GM23248 (cell line): ENCODE data around the gene LAMA3. TPM values are rescaled to one million over a fixed set of nuclear protein-coding genes. Genes with fewer than 3 reads are reported as not detected.

Source experiments
- DNase-seq: peaks from one replicate; pipeline ENCODE4 v3.0.0-alpha.2; 2015
- H2AFZ ChIP-seq: fragments of 200-600 bp; sonication (generic); 2 replicates; pipeline ENCODE4 v1.6.1; 2016; ENCODE audit warnings: antibody characterized with exemption
- H3F3A ChIP-seq: fragments of 200-600 bp; sonication (generic); 2 replicates; pipeline ENCODE4 v1.6.1; 2016; ENCODE audit warnings: mild to moderate bottlenecking, antibody characterized with exemption, mixed run types; ENCODE audit not compliant: insufficient read depth
- H3K27ac ChIP-seq: fragments of 200-600 bp; sonication (generic); 2 replicates; pipeline ENCODE4 v1.5.1; 2016; ENCODE audit warnings: mild to moderate bottlenecking
- H3K27me3 ChIP-seq: fragments of 200-600 bp; sonication (generic); replicated peaks from 2 replicates; pipeline ENCODE4 v1.6.1; 2016; ENCODE audit warnings: mild to moderate bottlenecking; ENCODE audit not compliant: insufficient read depth
- H3K36me3 ChIP-seq: fragments of 200-600 bp; sonication (generic); 2 replicates; pipeline ENCODE4 v1.6.1; 2016; ENCODE audit warnings: low read depth, mild to moderate bottlenecking
- H3K4me1 ChIP-seq: fragments of 200-600 bp; sonication (generic); 2 replicates; pipeline ENCODE4 v1.6.1; 2016; ENCODE audit warnings: mild to moderate bottlenecking; ENCODE audit not compliant: insufficient read depth
- H3K4me2 ChIP-seq: fragments of 200-600 bp; sonication (generic); one replicate; pipeline ENCODE4 v1.6.1; 2016; ENCODE audit warnings: mild to moderate bottlenecking; ENCODE audit not compliant: unreplicated experiment
- H3K4me3 ChIP-seq: fragments of 200-600 bp; sonication (generic); 2 replicates; pipeline ENCODE4 v1.5.1; 2016; ENCODE audit warnings: mild to moderate bottlenecking
- H3K79me2 ChIP-seq: fragments of 200-600 bp; sonication (generic); 2 replicates; pipeline ENCODE4 v1.6.1; 2016; ENCODE audit warnings: mild to moderate bottlenecking; ENCODE audit not compliant: insufficient read depth
- H3K9ac ChIP-seq: fragments of 200-600 bp; sonication (generic); 2 replicates; pipeline ENCODE4 v1.6.1; 2016; ENCODE audit warnings: mild to moderate bottlenecking
- H3K9me2 ChIP-seq: fragments of 200-600 bp; sonication (generic); 2 replicates; pipeline ENCODE4 v1.6.1; 2016; ENCODE audit warnings: mixed run types, mild to moderate bottlenecking, moderate library complexity; ENCODE audit not compliant: insufficient read depth
- H3K9me3 ChIP-seq: fragments of 200-600 bp; sonication (generic); one replicate; pipeline ENCODE4 v1.6.1; 2017; ENCODE audit warnings: low read depth
- H4K20me1 ChIP-seq: fragments of 200-600 bp; sonication (generic); 2 replicates; pipeline ENCODE4 v1.6.0; 2016; ENCODE audit not compliant: insufficient read depth
- EZH2 ChIP-seq: fragments of 200-600 bp; sonication (generic); IDR thresholded peaks from 2 replicates; pipeline ENCODE4 v1.6.1; 2018; ENCODE audit warnings: antibody characterized with exemption, mild to moderate bottlenecking; ENCODE audit not compliant: insufficient read depth, poor library complexity, severe bottlenecking
- EZH2phosphoT487 ChIP-seq: fragments of 200-600 bp; sonication (generic); IDR thresholded peaks from 2 replicates; pipeline ENCODE4 v1.6.1; 2018; ENCODE audit warnings: antibody characterized with exemption, moderate library complexity, mild to moderate bottlenecking, low read depth; ENCODE audit not compliant: insufficient read depth
- WGBS, 2 experiments: methylation state at CpG; one replicate each; pipeline ENCODE4 v1.1.6; 2015 to 2017; ENCODE audit warnings: low lambda C conversion rate in 2 of 2, low coverage in 1 of 2; ENCODE audit errors: missing lambda C conversion rate in 2 of 2; 5-methylcytosine and 5-hydroxymethylcytosine counted together
- in situ Hi-C: fragments of 300-500 bp; cut with MboI; formaldehyde crosslinking; loops from 2 replicates; pipeline ENCODE4 v1.15.0; 2020
- polyA plus RNA-seq: library from polyadenylated mRNA; unstranded; fragments of >200 nt; fragmentation: Nextera tagmentation; extraction: Ambion mirVana; gene quantifications from 2 replicates; pipeline ENCODE4 v1.2.1, GENCODE V29; 2016
- total RNA-seq: library from RNA; depleted of rRNA; stranded (reverse); fragments of >200 nt; shearing (Covaris generic); gene quantifications from 2 replicates; pipeline ENCODE4 v1.2.3, GENCODE V29; 2014

The LAMA3 gene
- total and polyA plus RNA-seq, 2 experiments from 2014 or later = 0.93 to 1.9 TPM

DNA sequence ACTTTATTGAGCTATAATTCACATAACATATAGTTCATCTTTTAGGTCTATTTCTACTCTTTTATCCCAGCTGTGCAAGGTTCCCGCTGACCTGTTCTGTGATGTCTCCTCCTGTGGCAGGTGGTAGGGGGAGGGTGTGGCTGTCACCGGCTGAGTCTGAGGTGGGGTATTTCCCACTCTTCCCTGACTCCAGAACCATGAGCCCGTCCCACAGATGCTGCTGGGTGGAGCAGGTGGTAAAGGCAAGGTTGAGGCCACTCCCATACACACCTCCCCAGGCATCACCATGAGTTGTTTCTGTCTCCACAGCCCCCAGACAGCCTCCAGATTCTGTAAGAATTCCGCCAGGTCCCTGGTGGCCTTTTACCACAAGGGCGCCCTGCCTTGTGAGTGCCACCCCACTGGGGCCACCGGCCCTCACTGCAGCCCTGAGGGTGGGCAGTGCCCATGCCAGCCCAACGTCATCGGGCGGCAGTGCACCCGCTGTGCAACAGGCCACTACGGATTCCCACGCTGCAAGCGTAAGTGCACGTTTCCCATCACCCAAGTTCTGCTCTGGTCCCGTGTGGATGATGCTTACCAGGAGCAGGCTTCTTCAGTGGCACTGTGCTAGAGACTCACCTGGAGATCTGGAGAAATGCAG, 156.9 kb downstream of the LAMA3 start:
- no peaks in the 10 kb centered on the region for H3F3A ChIP-seq
- no peak overlapping the region for H3K4me3 ChIP-seq
- no peaks in the 10 kb centered on the region for H3K9me2 ChIP-seq
- DNase-seq = no peak
- H3K4me1 ChIP-seq = peaks cover 10% of the 10 kb centered on the region
- H3K9me3 ChIP-seq = no peaks in the 10 kb centered on the region
- 87 to 91% methylated on average over 15 of the region's 15 CpGs for WGBS, 2 experiments
- in situ Hi-C loops = no loop called here
- H3K4me2 ChIP-seq = no peak overlapping the region
- H3K27ac ChIP-seq = no peak overlapping the region
- H4K20me1 ChIP-seq = no peaks in the 10 kb centered on the region
- no peak overlapping the region for H3K9ac ChIP-seq
- no peaks in the 10 kb centered on the region for H3K36me3 ChIP-seq
- H3K79me2 ChIP-seq = no peaks in the 10 kb centered on the region
- no peak overlapping the region for H2AFZ ChIP-seq
- H3K27me3 ChIP-seq = no peaks in the 10 kb centered on the region
- TF ChIP-seq EZH2phosphoT487 (no peak), EZH2 (no peak)

DNA sequence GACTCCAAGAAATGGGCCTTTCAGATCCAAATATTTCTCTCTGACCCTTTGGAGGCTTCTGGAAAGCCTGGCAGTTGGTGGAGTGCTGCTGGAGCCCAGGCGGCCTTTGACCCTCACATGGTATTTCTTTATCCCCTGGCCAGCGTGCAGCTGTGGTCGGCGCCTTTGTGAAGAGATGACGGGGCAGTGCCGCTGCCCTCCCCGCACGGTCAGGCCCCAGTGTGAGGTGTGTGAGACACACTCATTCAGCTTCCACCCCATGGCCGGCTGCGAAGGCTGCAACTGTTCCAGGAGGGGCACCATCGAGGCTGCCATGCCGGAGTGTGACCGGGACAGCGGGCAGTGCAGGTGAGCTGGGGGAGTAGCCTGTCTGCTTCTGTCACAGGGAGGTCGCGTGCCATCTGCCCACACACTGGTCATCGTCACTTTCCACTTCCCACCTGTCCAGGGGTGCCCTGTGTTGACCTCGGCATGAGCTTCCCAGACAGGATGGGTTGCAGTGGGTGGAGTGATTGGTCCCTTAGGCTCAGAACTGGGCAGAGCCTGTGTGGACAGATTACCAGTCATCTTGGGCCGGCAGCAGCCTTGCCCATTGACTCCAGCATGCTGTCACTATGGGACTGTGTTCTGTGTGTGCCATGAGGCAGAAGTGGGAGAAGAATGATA, 158.2 kb downstream of the LAMA3 start:
- no peaks in the 10 kb centered on the region for H3K9me2 ChIP-seq
- 93% methylated on average over 18 to 19 of the region's 19 CpGs for WGBS, 2 experiments
- H3K79me2 ChIP-seq = no peaks in the 10 kb centered on the region
- no peak overlapping the region for H2AFZ ChIP-seq
- TF ChIP-seq EZH2 (no peak), EZH2phosphoT487 (no peak)
- no peaks in the 10 kb centered on the region for H3F3A ChIP-seq
- H3K4me1 ChIP-seq = peaks cover 10% of the 10 kb centered on the region
- H4K20me1 ChIP-seq = no peaks in the 10 kb centered on the region
- no peaks in the 10 kb centered on the region for H3K27me3 ChIP-seq
- in situ Hi-C loops = no loop called here
- no peaks in the 10 kb centered on the region for H3K36me3 ChIP-seq
- H3K27ac ChIP-seq = no peak overlapping the region
- no peaks in the 10 kb centered on the region for H3K9me3 ChIP-seq
- DNase-seq = no peak
- H3K4me2 ChIP-seq = no peak overlapping the region
- no peak overlapping the region for H3K4me3 ChIP-seq
- no peak overlapping the region for H3K9ac ChIP-seq

DNA sequence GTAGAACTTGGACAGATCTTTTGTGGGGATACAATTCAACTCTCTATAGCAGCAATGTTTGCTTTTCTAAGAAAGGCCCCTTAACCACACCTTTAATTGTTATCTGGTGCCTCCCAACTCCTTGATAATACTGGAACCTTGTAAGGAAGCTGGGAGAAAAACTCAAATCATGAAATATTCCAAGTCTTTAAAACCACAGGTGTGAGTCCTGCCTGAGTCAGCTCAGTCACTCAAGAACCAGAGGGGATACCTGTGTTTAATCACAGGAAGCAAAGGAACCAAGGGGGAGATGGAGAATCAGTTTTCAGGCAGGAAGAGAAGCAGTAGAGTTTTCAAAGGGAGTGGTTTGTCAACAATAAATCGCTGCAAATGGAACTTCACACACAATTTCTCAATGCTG, 159.9 kb downstream of the LAMA3 start:
- no peaks in the 10 kb centered on the region for H3K9me2 ChIP-seq
- peaks cover 10% of the 10 kb centered on the region for H3K4me1 ChIP-seq
- DNase-seq = no peak
- H3K4me3 ChIP-seq = no peak overlapping the region
- in situ Hi-C loops = no loop called here
- H3K79me2 ChIP-seq = no peaks in the 10 kb centered on the region
- H2AFZ ChIP-seq = no peak overlapping the region
- no peak overlapping the region for H3K9ac ChIP-seq
- no peak overlapping the region for H3K27ac ChIP-seq
- 100% methylated on average over 1 of the region's 1 CpG for WGBS, 2 experiments
- no peaks in the 10 kb centered on the region for H3K27me3 ChIP-seq
- H3K36me3 ChIP-seq = no peaks in the 10 kb centered on the region
- H3K4me2 ChIP-seq = no peak overlapping the region
- H3K9me3 ChIP-seq = no peaks in the 10 kb centered on the region
- H3F3A ChIP-seq = no peaks in the 10 kb centered on the region
- no peaks in the 10 kb centered on the region for H4K20me1 ChIP-seq
- TF ChIP-seq EZH2 (no peak), EZH2phosphoT487 (no peak)

DNA sequence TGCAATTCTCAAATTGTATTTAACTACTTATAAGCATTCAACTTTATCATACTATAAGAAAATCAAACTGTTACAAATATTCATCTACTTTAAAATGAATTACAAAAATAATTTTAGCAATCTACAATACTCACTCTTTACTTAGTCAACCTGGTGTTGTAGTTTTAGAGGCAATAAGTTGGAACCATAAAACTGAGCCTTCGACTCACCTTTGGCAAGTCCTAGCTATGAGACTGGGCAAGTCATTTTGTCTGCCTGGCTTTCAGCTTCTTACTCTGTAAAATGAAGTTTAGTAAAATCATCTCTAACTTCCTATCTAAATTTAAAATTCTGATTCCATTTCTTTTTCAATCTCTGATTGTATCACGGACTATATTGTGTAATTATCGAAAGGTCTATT, 161.0 kb downstream of the LAMA3 start:
- Histone ChIP-seq H3K36me3 (no peaks in the 10 kb centered on the region), H3K9me2 (no peaks in the 10 kb centered on the region), H3K4me1 (peaks cover under 1% of the 10 kb centered on the region), H3K9ac (no peak overlapping the region), H2AFZ (no peak overlapping the region), H4K20me1 (no peaks in the 10 kb centered on the region), H3K27me3 (no peaks in the 10 kb centered on the region), H3F3A (no peaks in the 10 kb centered on the region), H3K27ac (no peak overlapping the region), H3K79me2 (no peaks in the 10 kb centered on the region), H3K9me3 (no peaks in the 10 kb centered on the region), H3K4me3 (no peak overlapping the region), H3K4me2 (no peak overlapping the region)
- WGBS, 2 experiments = 94 to 95% methylated on average over 3 of the region's 3 CpGs
- no peak for DNase-seq
- TF ChIP-seq EZH2 (no peak), EZH2phosphoT487 (no peak)
- in situ Hi-C loops = no loop called here
